ENCODE results near the gene LDB3.

DNA sequence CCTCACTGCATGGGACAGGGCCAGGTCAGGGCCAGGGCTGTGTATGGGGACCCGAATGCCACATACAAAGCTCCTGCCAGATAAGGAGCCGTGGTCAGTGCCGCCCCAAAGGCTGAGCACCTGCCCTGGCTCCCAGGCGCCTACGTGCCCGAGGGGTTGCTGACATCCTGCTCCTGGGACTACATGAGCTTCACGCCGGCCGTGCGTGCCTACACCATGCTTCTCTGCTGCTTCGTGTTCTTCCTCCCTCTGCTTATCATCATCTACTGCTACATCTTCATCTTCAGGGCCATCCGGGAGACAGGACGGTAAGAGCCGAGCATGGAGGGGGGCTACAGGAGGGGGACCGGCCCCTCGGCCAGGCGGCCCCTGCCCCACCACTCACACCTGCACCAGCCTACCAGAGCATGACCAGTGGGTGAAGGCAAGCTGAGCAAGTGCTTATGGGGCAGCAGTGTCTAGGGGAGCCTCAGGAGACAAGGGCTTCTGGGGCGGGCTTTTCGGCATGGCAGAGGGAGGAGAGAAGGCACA lies 9.1 kb upstream of the LDB3 start:
- TF ChIP-seq, protein P1, sequence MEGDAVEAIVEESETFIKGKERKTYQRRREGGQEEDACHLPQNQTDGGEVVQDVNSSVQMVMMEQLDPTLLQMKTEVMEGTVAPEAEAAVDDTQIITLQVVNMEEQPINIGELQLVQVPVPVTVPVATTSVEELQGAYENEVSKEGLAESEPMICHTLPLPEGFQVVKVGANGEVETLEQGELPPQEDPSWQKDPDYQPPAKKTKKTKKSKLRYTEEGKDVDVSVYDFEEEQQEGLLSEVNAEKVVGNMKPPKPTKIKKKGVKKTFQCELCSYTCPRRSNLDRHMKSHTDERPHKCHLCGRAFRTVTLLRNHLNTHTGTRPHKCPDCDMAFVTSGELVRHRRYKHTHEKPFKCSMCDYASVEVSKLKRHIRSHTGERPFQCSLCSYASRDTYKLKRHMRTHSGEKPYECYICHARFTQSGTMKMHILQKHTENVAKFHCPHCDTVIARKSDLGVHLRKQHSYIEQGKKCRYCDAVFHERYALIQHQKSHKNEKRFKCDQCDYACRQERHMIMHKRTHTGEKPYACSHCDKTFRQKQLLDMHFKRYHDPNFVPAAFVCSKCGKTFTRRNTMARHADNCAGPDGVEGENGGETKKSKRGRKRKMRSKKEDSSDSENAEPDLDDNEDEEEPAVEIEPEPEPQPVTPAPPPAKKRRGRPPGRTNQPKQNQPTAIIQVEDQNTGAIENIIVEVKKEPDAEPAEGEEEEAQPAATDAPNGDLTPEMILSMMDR (IDR thresholded peaks at IDR 0.05) = no peak
- TF ChIP-seq EP300 (IDR thresholded peaks at IDR 0.05) = no peak
